Retinal pigment epithelial cell (primary cell): ENCODE data around the gene CFAP251.
"Not testable (repeated sequence)": the region's sequence is repeated elsewhere in the genome, so short reads cannot be mapped to it uniquely, and the experiment has no call there.

Experiments
- DNase-seq: peaks from one replicate; pipeline ENCODE4 v3.0.0-alpha.2; 2010; ENCODE audit warnings: low read depth
- H3K4me3 ChIP-seq: 2 replicates; pipeline ENCODE4 v1.5.1; 2011; ENCODE audit warnings: mild to moderate bottlenecking, low read length, control low read depth, moderate library complexity
- CTCF ChIP-seq: conservative IDR thresholded peaks from 2 replicates; pipeline ENCODE4 v1.5.1; 2011; ENCODE audit warnings: low read depth, low read length, control low read depth, inconsistent platforms

The CFAP251 gene

GRCh38 chr12:121980191-121980891 is 61.9 kb downstream of the CFAP251 start:
- DNase-seq, result no peak
- no peak for TF ChIP-seq CTCF

GRCh38 chr12:121980892-121981272 is 62.5 kb downstream of the CFAP251 start:
- no peak for TF ChIP-seq CTCF
- no peak for DNase-seq
- H3K4me3 ChIP-seq, result no peak overlapping the region

More at GRCh38 chr12:121980191-121980891, 61.9 kb downstream of the CFAP251 start:
- no peak overlapping the region for H3K4me3 ChIP-seq

GRCh38 chr12:121981456-121981855 is 63.1 kb downstream of the CFAP251 start:
- DNase-seq, result no peak
- TF ChIP-seq CTCF, result no peak
- no peak overlapping the region for H3K4me3 ChIP-seq

GRCh38 chr12:121982950-121983349 is 64.6 kb downstream of the CFAP251 start:
- H3K4me3 ChIP-seq, result no peak overlapping the region
- no peak for DNase-seq
- TF ChIP-seq CTCF, result no peak

- no peak for TF ChIP-seq CTCF
- H3K4me3 ChIP-seq, result no peak overlapping the region
- DNase-seq, result no peak
These were observed 65.3 kb downstream of the CFAP251 start for GRCh38 chr12:121983536-121984210.

GRCh38 chr12:121986489-121987245 is 68.3 kb downstream of the CFAP251 start:
- no peak for DNase-seq
- H3K4me3 ChIP-seq, result no peak overlapping the region
- TF ChIP-seq CTCF, result no peak

GRCh38 chr12:121988519-121988918 is 70.1 kb downstream of the CFAP251 start:
- H3K4me3 ChIP-seq, DNase-seq: not testable (repeated sequence)
